ENCODE data around the gene VPS36. TPM values are rescaled to one million over a fixed set of nuclear protein-coding genes. Genes with fewer than 3 reads are reported as not detected.

The VPS36 gene
- total and polyA plus RNA-seq, 2 of the 13 experiments (the other 11 are each of a cell fraction or from before 2014, with no cell fraction given): 17.2 to 22.4 TPM

GRCh38 chr13:52454820-52455676 lies 4.6 kb upstream of the VPS36 start, which contains the start of gene CKAP2 (continued):
- TF ChIP-seq CEBPZ (IDR thresholded peaks at IDR 0.05; ENCODE audit: low read length) (no peak), ZBTB42 (CRISPR knock-in tag; IDR thresholded peaks at IDR 0.05) (no peak), TFDP1 (CRISPR knock-in tag; IDR thresholded peaks at IDR 0.05; ENCODE audit: borderline replicate concordance) (peak; percentile 93), ZNF558 (CRISPR knock-in tag; IDR thresholded peaks at IDR 0.05; ENCODE audit: borderline replicate concordance) (peak; percentile 79; the same call in 1 of the 2 replicates), ZNF773 (CRISPR knock-in tag; IDR thresholded peaks at IDR 0.05; ENCODE audit: borderline replicate concordance) (no peak), ZNF556 (CRISPR knock-in tag; IDR thresholded peaks at IDR 0.05; ENCODE audit: borderline replicate concordance) (0 out of 2 replicates have a peak, but pooled peaks have one; percentile 42), SYNCRIP (IDR thresholded peaks at IDR 0.05; ENCODE audit: insufficient read depth, low read depth, low read length) (no peak), PAF1 (CRISPR knock-in tag; IDR thresholded peaks at IDR 0.05) (no peak), STAT5B (CRISPR knock-in tag; IDR thresholded peaks at IDR 0.05) (no peak), RORA (CRISPR knock-in tag; IDR thresholded peaks at IDR 0.05) (no peak), DR1 (CRISPR knock-in tag; IDR thresholded peaks at IDR 0.05) (0 out of 2 replicates have a peak, but pooled peaks have one; percentile 65), ZNF776 (CRISPR knock-in tag; IDR thresholded peaks at IDR 0.05) (peak; percentile 95), CAMTA2 (CRISPR knock-in tag; IDR thresholded peaks at IDR 0.05; ENCODE audit: borderline replicate concordance) (peak; percentile 93; the same call in 1 of the 2 replicates), ZNF121 (CRISPR knock-in tag; IDR thresholded peaks at IDR 0.05) (peak; percentile 30; the same call in 1 of the 2 replicates), CREB3 (CRISPR knock-in tag; IDR thresholded peaks at IDR 0.05) (no peak), FOXA1 (IDR thresholded peaks at IDR 0.05) (no peak), FOXA1 (CRISPR knock-in tag; IDR thresholded peaks at IDR 0.05) (peak; percentile 48), RXRA (CRISPR knock-in tag; IDR thresholded peaks at IDR 0.05) (peak; percentile 19; the same call in 1 of the 2 replicates), CCDC6 (CRISPR knock-in tag; IDR thresholded peaks at IDR 0.05) (0 out of 2 replicates have a peak, but pooled peaks have one; percentile 63), SIN3A (IDR thresholded peaks at IDR 0.05; ENCODE audit: borderline replicate concordance, low read depth, low read length) (peak; percentile 84; the same call in 1 of the 2 replicates), MNT (IDR thresholded peaks at IDR 0.05) (peak; percentile 68), ZMYM4 (CRISPR knock-in tag; IDR thresholded peaks at IDR 0.05) (peak; percentile 87)

Measured in HepG2 (cell line).